B cell (primary cell): ENCODE measurements around the gene IER2. TPM values are rescaled to one million over a fixed set of nuclear protein-coding genes. Genes with fewer than 3 reads are reported as not detected.

Experiments
- ATAC-seq: fragments of 200-7000 bp; cut with Tn5 transposase; one replicate; pipeline ENCODE4 v1.10.0; 2021; ENCODE audit warnings: low read depth, mild to moderate bottlenecking, moderate number of reproducible peaks, moderate library complexity
- CTCF ChIA-PET: fragments of 350-600 bp; sonication (Branson Sonifier 250); formaldehyde crosslinking; loops from one replicate; lab custom pipeline; 2021; ENCODE audit warnings: antibody characterized with exemption, inconsistent platforms; lab: Charles Lee
- POLR2A ChIA-PET: fragments of 350-600 bp; sonication (Branson Sonifier 250); formaldehyde crosslinking; loops from one replicate; lab custom pipeline; 2021; ENCODE audit warnings: antibody characterized with exemption; lab: Charles Lee
- DNase-seq: peaks from one replicate; pipeline ENCODE4 v3.0.0; 2013
- H2AFZ ChIP-seq: 2 replicates; pipeline ENCODE4 v1.6.1; 2012; ENCODE audit warnings: mild to moderate bottlenecking, low read depth, low read length; ENCODE audit not compliant: insufficient read depth, poor library complexity, severe bottlenecking
- H3K27ac ChIP-seq, 2 donors: 1 replicate in 1 of 2; 2 replicates in 1 of 2; pipeline ENCODE4 v1.5.1; 2012 to 2013; ENCODE audit warnings: low read length in 2 of 2, mild to moderate bottlenecking in 2 of 2, moderate library complexity in 1 of 2
- H3K27me3 ChIP-seq, 4 experiments: fragments of 200-600 bp in 1 of 4; sonication (generic) in 1 of 4; replicated peaks in 1 of 4; 1 replicate in 2 of 4; 2 replicates in 2 of 4; pipeline versions ENCODE4 v1.6.1 to v1.7.0; 2013 to 2016; ENCODE audit warnings: low read length in 3 of 4, mild to moderate bottlenecking in 2 of 4, mixed read lengths in 1 of 4, moderate library complexity in 1 of 4; ENCODE audit not compliant: insufficient read depth in 4 of 4, control insufficient read depth in 3 of 4; ENCODE audit errors: control extremely low read depth in 1 of 4
- H3K36me3 ChIP-seq, 2 experiments: replicated peaks in 1 of 2; 1 replicate in 1 of 2; 2 replicates in 1 of 2; pipeline versions ENCODE4 v1.6.1 to v1.7.1; 2013; ENCODE audit warnings: low read length in 1 of 2; ENCODE audit not compliant: insufficient read depth in 2 of 2, control insufficient read depth in 1 of 2; ENCODE audit errors: control extremely low read depth in 1 of 2, extremely low read depth in 1 of 2
- H3K4me1 ChIP-seq, 2 donors: fragments of 200-600 bp in 1 of 2; sonication (generic) in 1 of 2; 1 replicate in 1 of 2; 2 replicates in 1 of 2; pipeline versions ENCODE4 v1.5.1 to v1.6.1; 2013 to 2017; ENCODE audit warnings: low read length in 2 of 2; ENCODE audit not compliant: control insufficient read depth in 2 of 2, insufficient read depth in 2 of 2
- H3K4me2 ChIP-seq: replicated peaks from 2 replicates; pipeline ENCODE3; 2012; ENCODE audit warnings: mild to moderate bottlenecking, low read depth, low read length; ENCODE audit not compliant: poor library complexity, severe bottlenecking
- H3K4me3 ChIP-seq, 5 experiments: fragments of 200-600 bp in 1 of 5; sonication (generic) in 1 of 5; 1 replicate in 3 of 5; 2 replicates in 2 of 5; pipeline versions ENCODE4 v1.5.1 to v1.7.0; 2011 to 2016; ENCODE audit warnings: low read length in 4 of 5, mild to moderate bottlenecking in 4 of 5, low read depth in 2 of 5, control low read depth in 1 of 5, moderate library complexity in 1 of 5; ENCODE audit not compliant: insufficient read depth in 1 of 5; ENCODE audit errors: control extremely low read depth in 1 of 5, extremely low read depth in 1 of 5
- H3K79me2 ChIP-seq: fragments of 200-600 bp; sonication (generic); one replicate; pipeline ENCODE4 v1.6.0; 2016; ENCODE audit warnings: low read length; ENCODE audit not compliant: control insufficient read depth, insufficient read depth
- H3K9ac ChIP-seq: fragments of 200-600 bp; sonication (generic); 2 replicates; pipeline ENCODE4 v1.6.1; 2017; ENCODE audit warnings: mild to moderate bottlenecking, low read length, moderate library complexity
- H3K9me3 ChIP-seq, 3 donors: one replicate each; pipeline versions ENCODE4 v1.6.1 to v1.7.1; 2013; ENCODE audit warnings: low read length in 2 of 3; ENCODE audit not compliant: control insufficient read depth in 2 of 3, insufficient read depth in 1 of 3; ENCODE audit errors: control extremely low read depth in 1 of 3
- H4K20me1 ChIP-seq: 2 replicates; pipeline ENCODE4 v1.6.0; 2012; ENCODE audit warnings: mild to moderate bottlenecking, low read length; ENCODE audit not compliant: insufficient read depth, control insufficient read depth, poor library complexity, severe bottlenecking
- H3K27ac Mint-ChIP-seq: one replicate; pipeline ENCODE4 v1.8.0; 2021; ENCODE audit warnings: mixed read lengths
- H3K27me3 Mint-ChIP-seq: one replicate; pipeline ENCODE4 v1.8.0; 2021; ENCODE audit warnings: mixed read lengths
- H3K4me1 Mint-ChIP-seq: one replicate; pipeline ENCODE4 v1.8.0; 2021; ENCODE audit warnings: mixed read lengths
- H3K4me3 Mint-ChIP-seq: one replicate; pipeline ENCODE4 v1.8.0; 2021; ENCODE audit warnings: mixed read lengths
- H3K9me3 Mint-ChIP-seq: one replicate; pipeline ENCODE4 v1.8.0; 2022; ENCODE audit warnings: mixed read lengths; ENCODE audit not compliant: insufficient read depth
- CTCF ChIP-seq: fragments of 200-600 bp; IDR thresholded peaks from one replicate; pipeline ENCODE4 v1.8.0; 2022; ENCODE audit warnings: antibody characterized with exemption, mild to moderate bottlenecking
- EZH2 ChIP-seq: IDR thresholded peaks from 2 replicates; pipeline ENCODE4 v1.6.1; 2012; ENCODE audit warnings: borderline replicate concordance, low read depth, mild to moderate bottlenecking, moderate library complexity, low read length; ENCODE audit not compliant: insufficient read depth, poor library complexity, severe bottlenecking
- WGBS: methylation state at CpG from one replicate; pipeline ENCODE4 v1.1.5; 2013; ENCODE audit warnings: missing lambda C conversion rate; ENCODE audit not compliant: insufficient coverage; 5-methylcytosine and 5-hydroxymethylcytosine counted together
- intact Hi-C: fragments of 100-400 bp; cut with micrococcal nuclease; formaldehyde crosslinking; loops from one replicate; pipeline ENCODE4 v1.10.0; 2022
- polyA plus RNA-seq: library from polyadenylated mRNA; depleted of rRNA; stranded (reverse); fragments of >200 nt; gene quantifications from 2 replicates; pipeline ENCODE4 v1.2.3, GENCODE V29; 2012
- total RNA-seq, 2 donors: library from RNA; stranded (reverse); fragments of 120-200 nt in 1 of 2; gene quantifications; 1 replicate in 1 of 2; 2 replicates in 1 of 2; pipeline versions ENCODE4 v1.2.3 to v1.2.4, GENCODE V29; 2013 to 2022

IER2 gene
- total and polyA plus RNA-seq, 2 donors (not counting 1 experiment from before 2014, with no cell fraction given), result 189 to 2,152 TPM

GRCh38 chr19:13119627-13120026 lies 30.6 kb upstream of the IER2 start:
- ChIA-PET CTCF (interaction anchor here (0.6 to 3.2 kb wide), 3 partner anchors 14 to 28 kb away, joined by 3 to 31 read pairs (median 3); no protein-coding TSS in a partner anchor), POLR2A (interaction anchor here (0.6 to 4.8 kb wide), 2 partner anchors 15 to 898 kb away, joined by 5 to 80 read pairs; partner anchors contain the start of gene LYL1)

More at GRCh38 chr19:13119627-13120026, 30.6 kb upstream of the IER2 start:
- no peak for TF ChIP-seq EZH2
- TF ChIP-seq CTCF, result no peak
- no peak for DNase-seq
- H2AFZ ChIP-seq, result no peak overlapping the region
- peaks cover 0 to 4% (median 0%) of the 10 kb centered on the region in 3 donors for H3K9me3 ChIP-seq
- peaks cover 76% of the 10 kb centered on the region for H3K79me2 ChIP-seq
- peaks cover 0 to 4% of the 10 kb centered on the region in 2 experiments for H3K36me3 ChIP-seq
- H3K9me3 Mint-ChIP-seq, result no peaks in the 10 kb centered on the region
- H3K4me1 Mint-ChIP-seq, result peaks cover 55% of the 10 kb centered on the region
- WGBS, result 90% methylated on average over 8 of the region's 8 CpGs
- H3K27ac ChIP-seq, result no peak overlapping the region
- peak overlapping the region; percentile 80 for H3K4me3 Mint-ChIP-seq
- intact Hi-C loops, result loop anchor here (5.0 kb wide), 1 partner anchor 88 kb away; no protein-coding TSS in a partner anchor
- no peak for ATAC-seq
- peaks cover 26 to 46% of the 10 kb centered on the region in 2 donors for H3K4me1 ChIP-seq
- peak overlapping the region in 1 of 5 experiments; percentile 81 for H3K4me3 ChIP-seq
- H3K27ac Mint-ChIP-seq, result peak overlapping the region; percentile 72
- H3K4me2 ChIP-seq, result peak overlapping the region; percentile 97
- H3K27me3 Mint-ChIP-seq, result no peaks in the 10 kb centered on the region
- H3K9ac ChIP-seq, result no peak overlapping the region
- peaks cover 38% of the 10 kb centered on the region for H4K20me1 ChIP-seq
- no peaks in the 10 kb centered on the region for H3K27me3 ChIP-seq
